Stimulated activated CD4-positive, alpha-beta T cell treated with anti-CD3 and anti-CD28 coated beads, TNF-alpha, amount 100 ng/mL, for 24 hours (primary cell): ENCODE results near the gene BCAS1.

Experiments used
- DNase-seq, 3 experiments: peaks; one replicate each; pipeline ENCODE4 v3.0.0-alpha.2; 2020; ENCODE audit warnings: low read depth in 3 of 3

The BCAS1 gene

GRCh38 chr20:54076259-54076658 lies 5.9 kb upstream of the BCAS1 start:
- no peak for DNase-seq

- no peak for DNase-seq
Measured at GRCh38 chr20:54075322-54075721, 4.9 kb upstream of the BCAS1 start.

GRCh38 chr20:54074511-54074910 lies 4.1 kb upstream of the BCAS1 start:
- no peak for DNase-seq

DNA sequence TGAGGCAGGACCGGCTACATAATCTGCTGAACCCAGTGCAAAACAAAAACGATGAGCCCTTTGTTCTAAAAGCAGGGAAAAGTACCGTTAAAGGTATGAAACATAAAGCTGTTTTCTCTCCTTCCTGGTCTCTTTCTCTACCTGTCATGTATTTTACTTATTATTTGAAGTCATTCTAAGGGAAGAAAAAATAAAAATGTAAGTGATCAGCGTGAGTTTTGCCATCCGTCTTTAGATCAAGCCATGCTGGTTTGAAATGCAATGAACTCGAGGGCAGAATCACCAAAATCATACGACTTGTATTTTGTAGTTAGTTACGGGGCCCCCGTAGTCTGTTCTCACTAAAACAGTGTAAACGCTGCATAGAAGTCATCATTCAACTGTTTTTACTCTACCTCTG lies 2.9 kb upstream of the BCAS1 start:
- no peak for DNase-seq

DNA sequence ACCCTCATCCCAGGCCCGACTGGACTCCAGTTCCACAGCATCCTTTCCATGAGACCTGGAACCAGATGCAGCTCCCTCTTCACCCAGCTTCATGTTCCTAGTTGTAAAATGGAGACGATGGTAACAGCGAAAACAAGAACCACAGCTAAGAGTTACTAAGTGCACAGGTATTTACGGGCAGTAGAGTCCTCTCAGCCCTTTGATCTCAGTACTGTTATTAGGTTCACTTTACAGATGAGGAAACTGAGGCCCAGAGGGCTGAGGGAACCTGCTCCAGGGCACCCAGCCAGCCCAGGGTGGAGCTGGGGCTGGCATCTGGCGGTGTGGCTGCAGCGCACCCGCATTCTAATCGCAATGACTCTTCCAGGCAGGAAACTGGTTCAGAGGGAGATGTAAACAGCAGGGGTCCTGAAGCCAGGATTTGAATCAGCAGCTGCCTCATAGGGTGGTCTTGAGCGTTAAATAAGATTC lies 858 bp downstream of the BCAS1 start:
- no peak for DNase-seq

DNA sequence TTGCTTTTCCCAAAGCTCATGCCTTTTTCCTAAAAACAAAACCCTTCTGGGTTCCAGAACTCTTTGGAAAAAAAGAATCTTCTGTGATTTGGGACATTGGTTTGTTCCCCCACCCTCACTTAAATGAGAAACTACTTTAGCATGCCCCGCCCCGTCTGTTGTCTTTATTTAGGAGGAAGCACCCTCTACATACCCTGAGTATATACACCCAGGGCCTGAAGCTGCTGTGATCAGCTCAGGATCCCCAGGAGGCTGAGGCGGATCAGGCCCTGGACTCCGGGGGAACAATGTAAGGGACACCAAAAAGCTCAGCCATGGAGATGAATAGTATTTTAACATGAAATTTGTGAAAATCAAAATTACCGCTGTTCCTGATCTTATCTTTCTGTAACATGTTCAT lies 1.4 kb downstream of the BCAS1 start:
- no peak for DNase-seq

- DNase-seq = no peak
Measured at GRCh38 chr20:54068495-54068894, 1.9 kb downstream of the BCAS1 start.

- DNase-seq = no peak
Measured at GRCh38 chr20:54067606-54068174, 2.7 kb downstream of the BCAS1 start.

- no peak for DNase-seq
Measured at GRCh38 chr20:54065601-54066038, 4.8 kb downstream of the BCAS1 start.

DNA sequence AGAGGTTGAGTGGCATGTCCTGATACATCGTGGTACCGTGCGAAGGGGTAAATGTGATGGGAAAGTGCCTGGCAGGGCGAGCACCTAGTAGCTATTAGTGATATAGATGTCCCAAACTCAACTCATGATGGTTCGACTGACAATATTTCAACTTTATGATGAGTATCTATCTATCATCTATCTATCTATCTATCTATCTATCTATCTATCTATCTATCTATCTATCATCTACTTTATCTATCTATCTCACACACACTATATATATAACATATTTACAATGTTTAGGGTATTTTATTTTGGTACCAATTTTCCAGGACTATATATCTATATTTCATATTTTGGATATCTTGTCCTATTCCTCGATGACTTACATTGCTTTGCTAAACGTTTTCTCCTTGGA lies 5.5 kb downstream of the BCAS1 start:
- no peak for DNase-seq

GRCh38 chr20:54063992-54064676 lies 6.3 kb downstream of the BCAS1 start:
- DNase-seq = no peak

GRCh38 chr20:54063580-54063979 lies 6.8 kb downstream of the BCAS1 start:
- no peak for DNase-seq

- no peak for DNase-seq
Measured at GRCh38 chr20:54062812-54063280, 7.5 kb downstream of the BCAS1 start.

- no peak for DNase-seq
Measured at GRCh38 chr20:54061101-54061881, 9.1 kb downstream of the BCAS1 start.

- no peak for DNase-seq
Measured at GRCh38 chr20:54059691-54060364, 10.6 kb downstream of the BCAS1 start.

DNA sequence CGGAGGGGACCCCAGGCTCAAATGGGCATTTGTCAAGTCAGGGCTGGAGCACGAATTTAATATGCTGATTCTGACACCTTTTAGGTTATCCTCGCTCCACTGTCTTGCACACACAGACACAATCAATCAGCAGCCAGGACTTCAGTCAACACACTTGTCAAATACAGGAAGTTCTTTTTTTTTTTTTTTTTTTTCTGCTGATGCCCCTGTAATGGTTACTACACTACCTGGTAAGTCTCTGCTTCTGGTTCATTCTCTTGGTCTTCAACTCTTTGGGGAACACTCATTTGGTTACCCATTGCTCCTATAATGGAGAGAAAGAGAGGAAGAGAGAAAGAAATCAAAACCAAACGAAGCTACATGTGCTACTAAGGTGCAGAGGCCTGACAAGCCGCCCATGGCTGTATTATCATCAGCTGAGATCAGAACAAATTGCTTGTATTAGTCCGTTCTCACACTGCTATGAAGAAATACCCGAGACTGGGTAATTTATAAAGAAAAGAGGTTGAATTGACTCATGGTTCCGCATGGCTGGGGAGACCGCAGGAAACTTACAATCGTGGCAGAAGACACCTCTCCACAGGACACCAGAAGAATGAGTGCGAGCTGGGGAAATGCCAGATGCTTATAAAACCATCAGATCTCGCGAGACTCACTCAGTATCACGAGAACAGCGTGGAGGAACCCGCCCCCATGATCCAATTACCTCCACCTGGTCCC lies 11.8 kb downstream of the BCAS1 start:
- no peak for DNase-seq

- DNase-seq = no peak
Measured at GRCh38 chr20:54056762-54057639, 13.4 kb downstream of the BCAS1 start.

DNA sequence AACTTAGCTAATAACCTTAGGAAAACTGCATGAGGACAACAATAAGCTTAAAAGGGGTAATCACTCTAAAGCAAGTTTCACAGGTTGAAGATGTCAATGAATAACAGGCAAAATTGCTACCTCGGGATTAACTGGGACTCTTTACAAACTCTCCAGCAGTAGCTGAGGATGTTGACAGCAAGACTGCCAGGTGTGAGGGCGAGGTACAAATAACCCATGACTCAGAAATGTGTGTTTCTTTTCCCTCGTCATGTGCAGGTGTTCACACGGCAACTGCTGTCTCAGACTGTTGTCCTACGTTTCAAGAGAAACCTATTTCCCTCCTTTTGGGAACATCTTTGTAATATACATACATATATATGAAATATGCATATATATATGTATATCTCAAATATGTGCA lies 15.9 kb downstream of the BCAS1 start:
- DNase-seq = no peak

DNA sequence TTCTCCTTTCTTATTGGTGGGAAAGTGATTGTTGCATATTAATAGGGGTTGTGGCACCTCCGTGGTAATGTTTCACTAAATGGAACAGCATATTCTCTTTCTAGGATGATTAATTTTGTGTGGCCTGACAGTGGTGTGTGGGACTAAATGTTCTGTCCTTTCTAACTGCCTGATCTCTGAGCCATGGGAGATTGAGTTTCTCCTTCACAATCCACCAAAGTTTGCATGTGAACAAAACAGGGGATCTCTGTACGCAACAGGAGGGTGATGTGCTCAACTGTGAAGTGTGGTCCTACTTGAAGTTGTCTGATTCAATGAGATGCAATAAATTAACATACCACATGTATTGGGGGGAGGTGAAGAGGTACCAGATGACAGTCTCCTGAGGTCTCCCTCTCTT lies 19.3 kb downstream of the BCAS1 start:
- DNase-seq = no peak

DNA sequence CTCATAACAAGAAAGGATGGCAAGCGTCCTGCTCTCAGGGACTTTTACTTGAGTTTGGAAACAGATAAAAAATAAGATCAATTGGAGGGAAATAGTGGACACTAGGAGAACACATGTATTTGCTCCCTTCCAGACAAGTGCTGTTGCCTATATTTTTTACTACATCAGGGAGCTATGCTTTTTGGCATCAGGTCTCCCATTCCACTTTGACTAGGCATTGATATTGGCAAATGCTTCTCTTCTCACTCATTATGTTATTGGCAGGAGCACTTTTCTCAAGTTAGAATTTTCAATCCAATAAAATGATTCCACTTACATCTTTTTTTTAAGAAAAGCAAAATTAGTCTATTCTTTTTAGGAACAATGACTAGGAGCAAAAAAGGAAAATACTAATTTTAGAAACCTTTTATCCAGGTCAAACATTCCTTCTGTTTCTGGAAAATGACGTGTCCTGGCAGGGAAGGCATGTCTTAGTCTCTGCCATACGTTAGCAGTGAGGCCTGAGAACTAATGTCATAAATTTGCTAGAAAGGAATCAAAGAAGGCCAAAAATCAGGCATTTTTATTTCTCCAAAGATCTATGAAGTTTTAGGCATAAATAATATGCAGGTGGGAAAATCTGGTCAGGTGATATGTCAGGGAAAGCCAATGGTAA lies 21.4 kb downstream of the BCAS1 start:
- no peak for DNase-seq
